NT2/D1 (cell line): ENCODE data around the gene HASPIN.

ENCODE experiments used
- DNase-seq: peaks from one replicate; pipeline ENCODE4 v3.0.0-alpha.2; 2011; ENCODE audit warnings: low read depth, low spot score
- H3K27me3 ChIP-seq: 2 replicates; pipeline ENCODE4 v1.6.0; 2011; ENCODE audit warnings: mild to moderate bottlenecking; ENCODE audit not compliant: insufficient read length, insufficient read depth
- H3K36me3 ChIP-seq: 2 replicates; pipeline ENCODE4 v1.6.1; 2011; ENCODE audit warnings: mild to moderate bottlenecking, low read length, mixed read lengths; ENCODE audit not compliant: insufficient read depth, insufficient read length
- H3K4me1 ChIP-seq: 2 replicates; pipeline ENCODE4 v1.5.1; 2011; ENCODE audit not compliant: insufficient read depth, insufficient read length
- H3K4me3 ChIP-seq: 2 replicates; pipeline ENCODE4 v1.5.1; 2011; ENCODE audit warnings: low read depth; ENCODE audit not compliant: insufficient read length
- H3K9ac ChIP-seq: 2 replicates; pipeline ENCODE4 v1.6.0; 2011; ENCODE audit warnings: low read depth; ENCODE audit not compliant: insufficient read length
- H3K9me3 ChIP-seq: 2 replicates; pipeline ENCODE4 v1.5.1; 2011; ENCODE audit warnings: mild to moderate bottlenecking, low read length; ENCODE audit not compliant: insufficient read depth
- SUZ12 ChIP-seq: IDR thresholded peaks from 2 replicates; pipeline ENCODE4 v1.6.1; 2011; ENCODE audit not compliant: insufficient read length, insufficient read depth; ENCODE audit errors: extremely low read depth
- YY1 ChIP-seq: IDR thresholded peaks from 2 replicates; pipeline ENCODE4 v1.6.1; 2011; ENCODE audit not compliant: insufficient read length, insufficient read depth
- ZNF274 ChIP-seq: IDR thresholded peaks from 2 replicates; pipeline ENCODE4 v1.6.1; 2011; ENCODE audit warnings: mild to moderate bottlenecking, low read depth, low read length

Gene HASPIN

DNA sequence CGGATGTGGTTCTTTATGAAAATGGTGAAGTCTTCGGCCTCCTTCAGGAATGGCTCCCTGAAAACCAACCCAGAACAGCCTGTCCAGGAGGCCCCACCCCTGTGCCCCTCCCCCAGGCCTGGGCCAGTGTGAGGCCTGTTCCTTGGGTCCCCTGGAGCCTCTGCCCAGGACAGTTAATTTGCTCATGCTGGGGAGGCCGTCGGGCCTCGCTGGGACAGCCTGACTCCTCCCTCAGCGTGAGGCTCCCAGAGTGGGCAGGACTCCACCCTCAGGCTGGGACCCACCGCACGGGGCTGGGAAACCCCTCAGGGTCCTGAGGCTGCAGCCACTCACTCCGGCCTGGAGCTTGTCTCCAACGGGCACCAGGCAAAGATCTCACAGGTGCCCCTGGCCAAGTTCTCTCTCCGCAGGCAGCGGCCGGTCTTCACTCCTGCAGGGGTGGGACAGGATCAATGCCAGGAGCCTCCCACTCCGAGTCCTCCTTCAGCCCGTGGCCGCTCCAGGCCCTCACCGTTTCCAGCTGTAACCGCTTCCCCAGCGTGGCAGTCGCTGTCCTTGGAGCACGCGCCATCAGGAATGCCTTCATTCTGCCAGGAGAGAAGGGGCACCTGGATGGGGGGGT, 33.5 kb upstream of the HASPIN start:
- no peak for DNase-seq
- Histone ChIP-seq H3K36me3 (no peaks in the 10 kb centered on the region), H3K4me1 (peaks cover 18% of the 10 kb centered on the region), H3K4me3 (no peak overlapping the region), H3K9ac (no peak overlapping the region), H3K9me3 (no peaks in the 10 kb centered on the region), H3K27me3 (peaks cover 16% of the 10 kb centered on the region)
- TF ChIP-seq ZNF274 (no peak), YY1 (no peak), SUZ12 (no peak)

DNA sequence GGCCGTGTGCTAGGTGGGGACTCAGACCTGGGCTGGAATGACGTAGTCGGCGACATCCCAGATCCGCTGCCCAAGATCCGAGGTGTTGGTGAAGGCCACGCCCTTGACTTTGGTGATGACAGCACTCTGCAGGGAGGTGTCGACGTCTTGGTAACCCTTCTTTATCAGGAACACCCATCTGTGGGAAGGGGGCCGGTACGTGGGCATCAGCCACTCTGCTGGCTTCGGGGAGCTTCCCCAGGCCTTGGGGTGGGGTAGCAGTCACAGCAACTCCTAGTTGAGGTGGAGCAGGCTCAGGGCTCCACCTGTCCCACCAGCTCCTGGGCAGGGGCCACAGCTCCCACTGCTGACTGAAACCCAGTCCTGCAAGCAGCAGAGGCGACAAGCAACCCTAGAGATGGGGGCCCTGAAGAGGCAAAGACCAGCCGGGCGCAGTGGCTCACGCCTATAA, 32.1 kb upstream of the HASPIN start:
- Histone ChIP-seq H3K4me1 (peaks cover 18% of the 10 kb centered on the region), H3K9me3 (no peaks in the 10 kb centered on the region), H3K36me3 (no peaks in the 10 kb centered on the region), H3K4me3 (no peak overlapping the region), H3K9ac (no peak overlapping the region), H3K27me3 (peaks cover 30% of the 10 kb centered on the region)
- TF ChIP-seq ZNF274 (no peak), YY1 (no peak), SUZ12 (no peak)
- DNase-seq = no peak

DNA sequence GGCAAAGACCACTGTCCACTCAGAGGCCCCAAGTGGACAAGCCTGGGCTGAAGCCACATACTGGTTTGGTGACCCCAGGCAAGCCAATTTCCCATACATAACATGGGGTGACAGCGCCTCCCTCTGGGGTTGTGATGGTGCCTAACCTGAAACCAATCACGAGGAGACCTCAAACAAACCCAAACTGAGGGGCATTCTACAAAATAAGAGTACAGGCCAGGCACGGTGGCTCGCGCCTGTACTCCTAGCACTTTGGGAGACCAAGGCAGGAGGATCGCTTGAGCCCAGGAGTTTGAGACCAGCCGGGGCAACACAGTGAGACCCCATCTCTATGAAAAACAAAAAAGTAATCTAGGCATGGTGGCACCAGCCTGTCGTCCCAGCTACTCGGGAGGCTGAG, 31.4 kb upstream of the HASPIN start:
- Histone ChIP-seq H3K4me3 (no peak overlapping the region), H3K4me1 (peaks cover 18% of the 10 kb centered on the region), H3K9ac (no peak overlapping the region), H3K9me3 (no peaks in the 10 kb centered on the region), H3K27me3 (peaks cover 35% of the 10 kb centered on the region), H3K36me3 (no peaks in the 10 kb centered on the region)
- TF ChIP-seq YY1 = no peak
- TF ChIP-seq SUZ12 = no peak
- no peak for TF ChIP-seq ZNF274
- DNase-seq = no peak

DNA sequence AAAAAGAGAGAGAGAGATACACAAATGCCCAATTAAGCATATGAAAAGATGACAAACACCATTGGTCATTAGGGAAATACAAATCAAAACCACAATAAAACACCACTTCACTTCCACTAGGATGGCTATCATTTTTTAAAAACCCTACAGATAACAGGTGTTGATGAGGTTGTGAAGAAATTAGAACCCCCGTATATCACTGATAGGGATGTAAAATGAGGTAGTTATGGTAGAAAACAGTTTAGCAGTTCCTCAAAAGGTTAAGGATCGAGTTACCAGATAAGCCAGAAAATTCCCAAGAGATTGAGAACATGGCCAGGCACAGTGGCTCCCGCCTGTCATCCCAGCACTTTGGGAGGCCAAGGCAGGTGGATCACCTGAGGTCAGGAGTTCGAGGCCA, 30.6 kb upstream of the HASPIN start:
- peaks cover 15% of the 10 kb centered on the region for H3K4me1 ChIP-seq

DNA sequence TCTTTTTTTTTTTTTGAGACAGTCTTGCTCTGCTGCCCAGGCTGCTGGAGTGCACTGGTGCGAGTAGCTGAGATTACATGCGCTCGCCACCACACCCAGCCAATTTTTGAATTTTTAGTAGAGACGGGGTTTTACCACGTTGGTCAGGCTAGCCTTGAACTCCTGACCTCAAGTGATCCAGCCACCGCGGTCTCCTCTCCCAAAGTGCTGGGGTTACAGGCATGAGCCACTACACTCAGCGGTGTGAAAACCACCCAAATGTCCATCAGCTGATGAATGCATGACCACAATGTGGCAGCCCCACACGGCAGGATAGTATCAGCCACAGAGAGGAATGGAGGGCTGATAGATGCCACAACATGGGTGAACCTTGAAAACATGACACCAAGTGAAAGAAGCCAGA, 29.9 kb upstream of the HASPIN start:
- H3K36me3 ChIP-seq = no peaks in the 10 kb centered on the region
- no peak overlapping the region for H3K4me3 ChIP-seq
- H3K4me1 ChIP-seq = peaks cover 8% of the 10 kb centered on the region
- no peak for DNase-seq
- H3K9me3 ChIP-seq = no peaks in the 10 kb centered on the region
- H3K9ac ChIP-seq = no peak overlapping the region
- peaks cover 37% of the 10 kb centered on the region for H3K27me3 ChIP-seq
- TF ChIP-seq ZNF274 = no peak
- TF ChIP-seq YY1 = no peak
- TF ChIP-seq SUZ12 = no peak

More for the DNA sequence above, 30.6 kb upstream of the HASPIN start:
- H3K36me3 ChIP-seq = no peaks in the 10 kb centered on the region
- H3K9me3 ChIP-seq = no peaks in the 10 kb centered on the region
- peaks cover 37% of the 10 kb centered on the region for H3K27me3 ChIP-seq
- TF ChIP-seq SUZ12 (no peak), ZNF274 (no peak), YY1 (no peak)
- no peak overlapping the region for H3K9ac ChIP-seq
- no peak overlapping the region for H3K4me3 ChIP-seq
- no peak for DNase-seq

DNA sequence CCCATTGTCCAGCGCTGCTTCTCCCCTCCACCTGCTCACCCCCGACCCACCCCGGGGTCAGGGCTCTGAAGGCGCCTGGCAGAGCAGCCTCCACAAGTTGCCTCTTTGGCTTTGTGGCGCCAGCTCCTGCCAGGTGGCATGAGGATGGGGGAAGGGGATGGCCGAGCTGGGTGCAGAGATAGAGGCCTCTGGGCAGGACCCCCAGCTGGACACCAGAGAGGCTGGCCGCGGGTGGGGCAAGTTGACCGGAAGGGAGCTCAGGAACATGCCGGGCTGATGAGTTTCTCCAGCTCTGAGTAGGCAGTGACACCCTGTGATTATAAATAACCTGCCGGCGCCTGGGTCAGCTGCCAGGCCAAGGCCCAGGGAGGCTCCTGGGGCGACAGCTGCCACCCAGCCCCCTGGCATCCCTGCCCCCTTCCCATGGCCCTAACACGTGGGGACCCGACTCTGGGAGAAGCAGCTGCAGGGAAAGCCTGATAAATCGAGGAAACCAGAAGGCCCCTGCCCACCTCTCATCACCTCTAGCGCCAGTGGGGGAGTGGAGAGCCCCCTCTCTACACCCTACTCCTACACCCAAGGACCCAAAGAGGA, 28.5 kb upstream of the HASPIN start:
- Histone ChIP-seq H3K4me3 (peak overlapping the region; percentile 49), H3K9me3 (no peaks in the 10 kb centered on the region), H3K27me3 (peaks cover 37% of the 10 kb centered on the region), H3K4me1 (peaks cover 2% of the 10 kb centered on the region), H3K9ac (peak overlapping the region; percentile 56), H3K36me3 (no peaks in the 10 kb centered on the region)
- TF ChIP-seq SUZ12 (no peak), YY1 (no peak), ZNF274 (no peak)
- DNase-seq = no peak

DNA sequence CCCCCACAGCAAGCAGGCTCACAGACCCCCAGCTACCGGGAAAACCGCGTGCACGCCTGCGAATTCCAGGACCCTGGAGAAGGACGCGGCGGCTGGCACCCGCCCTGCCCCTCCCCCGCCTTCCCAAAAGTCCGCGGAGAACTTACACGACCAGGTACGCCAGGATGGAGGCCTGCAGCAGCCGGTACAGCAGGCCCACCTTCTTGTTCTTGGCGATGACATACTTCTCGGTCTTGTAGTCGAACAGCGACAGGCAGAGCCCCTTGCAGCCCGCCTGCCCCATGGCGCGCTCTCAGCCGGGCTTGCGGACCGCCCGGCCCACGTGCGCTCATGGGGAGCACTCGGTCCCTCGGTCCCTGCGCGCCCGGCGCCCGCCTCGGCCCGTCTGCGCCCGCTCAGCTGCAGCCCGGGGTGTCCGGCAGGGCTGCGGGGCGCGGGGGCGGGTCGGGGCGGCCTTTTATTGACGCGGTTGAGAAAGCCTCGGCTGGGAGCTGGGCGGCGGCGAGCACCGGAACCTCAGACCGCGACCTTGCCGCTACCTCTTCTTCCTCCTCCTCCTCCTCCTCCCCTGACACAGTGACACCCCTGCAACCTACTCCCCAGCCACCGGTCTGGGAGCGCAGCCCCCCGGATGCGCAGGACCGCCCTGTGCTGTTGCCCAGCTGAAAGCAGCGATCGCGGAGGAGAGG, 27.8 kb upstream of the HASPIN start, which contains the start of gene P2RX5:
Gene P2RX5 (minus strand): TSS at position 433 of the 689 bp plus-strand sequence. CDS start 150 bp downstream, at position 283.
- TF ChIP-seq SUZ12 (no peak), ZNF274 (no peak)
- Histone ChIP-seq H3K9ac (peak within 1 kb of the TSS; percentile 56), H3K4me1 (no peaks in the 10 kb centered on the region), H3K27me3 (peaks cover 37% of the 10 kb centered on the region), H3K36me3 (no peaks in the 10 kb centered on the region), H3K9me3 (no peaks in the 10 kb centered on the region), H3K4me3 (peak within 1 kb of the TSS; percentile 49)
- DNase-seq = no peak
